Esophagus squamous epithelium (tissue), 4 donors: ENCODE data around the gene POLR2M.

Source experiments
- POLR2A ChIP-seq, 4 donors: fragments of 450-650 bp; IDR thresholded peaks; one replicate each; pipeline ENCODE4 v1.6.1; 2017; ENCODE audit warnings: antibody characterized with exemption in 4 of 4, mild to moderate bottlenecking in 4 of 4, moderate library complexity in 3 of 4
- TF ChIP-seq, protein P1 (sequence below), 6 experiments: fragments of 450-650 bp in 4 of 6; fragments of 200-600 bp in 2 of 6; sonication (generic) in 2 of 6; IDR thresholded peaks; one replicate each; pipeline ENCODE4 v1.5.1; 2016 to 2019; ENCODE audit warnings: antibody characterized with exemption in 6 of 6, mild to moderate bottlenecking in 4 of 6, moderate library complexity in 4 of 6

DNA sequence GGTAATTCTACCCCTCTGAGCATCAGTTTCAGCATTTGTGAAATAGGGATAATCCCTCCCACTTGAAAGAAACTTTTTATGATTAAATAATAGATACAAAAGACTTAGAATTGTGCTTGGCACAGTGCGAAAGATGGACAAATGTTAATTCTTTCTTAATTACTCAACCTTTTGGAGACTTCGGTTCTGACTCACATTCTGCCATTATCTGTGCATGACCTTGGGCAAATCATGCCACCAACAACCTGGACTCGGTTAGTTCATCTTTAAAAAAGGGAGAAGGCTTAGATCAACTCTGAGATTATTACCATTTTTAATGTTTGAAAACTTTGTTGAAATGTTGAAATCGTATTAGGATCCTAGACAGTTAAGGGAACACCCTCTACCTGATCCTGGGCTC lies 40.6 kb upstream of the POLR2M start:
- TF ChIP-seq, protein P1, sequence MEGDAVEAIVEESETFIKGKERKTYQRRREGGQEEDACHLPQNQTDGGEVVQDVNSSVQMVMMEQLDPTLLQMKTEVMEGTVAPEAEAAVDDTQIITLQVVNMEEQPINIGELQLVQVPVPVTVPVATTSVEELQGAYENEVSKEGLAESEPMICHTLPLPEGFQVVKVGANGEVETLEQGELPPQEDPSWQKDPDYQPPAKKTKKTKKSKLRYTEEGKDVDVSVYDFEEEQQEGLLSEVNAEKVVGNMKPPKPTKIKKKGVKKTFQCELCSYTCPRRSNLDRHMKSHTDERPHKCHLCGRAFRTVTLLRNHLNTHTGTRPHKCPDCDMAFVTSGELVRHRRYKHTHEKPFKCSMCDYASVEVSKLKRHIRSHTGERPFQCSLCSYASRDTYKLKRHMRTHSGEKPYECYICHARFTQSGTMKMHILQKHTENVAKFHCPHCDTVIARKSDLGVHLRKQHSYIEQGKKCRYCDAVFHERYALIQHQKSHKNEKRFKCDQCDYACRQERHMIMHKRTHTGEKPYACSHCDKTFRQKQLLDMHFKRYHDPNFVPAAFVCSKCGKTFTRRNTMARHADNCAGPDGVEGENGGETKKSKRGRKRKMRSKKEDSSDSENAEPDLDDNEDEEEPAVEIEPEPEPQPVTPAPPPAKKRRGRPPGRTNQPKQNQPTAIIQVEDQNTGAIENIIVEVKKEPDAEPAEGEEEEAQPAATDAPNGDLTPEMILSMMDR (IDR thresholded peaks at IDR 0.05), result no peak
- no peak for TF ChIP-seq POLR2A (IDR thresholded peaks at IDR 0.05)
